HG02938 (cell line): Measurements from ENCODE around the gene GGA2.
"Not testable (repeated sequence)": the region's sequence is repeated elsewhere in the genome, so short reads cannot be mapped to it uniquely, and the experiment has no call there.

Experiments
- ATAC-seq: cut with Tn5 transposase; IDR thresholded peaks from one replicate; pipeline ENCODE4 v1.9.1; 2021; ENCODE audit warnings: mild to moderate bottlenecking, moderate library complexity; ENCODE audit not compliant: unreplicated experiment

GGA2 gene

DNA sequence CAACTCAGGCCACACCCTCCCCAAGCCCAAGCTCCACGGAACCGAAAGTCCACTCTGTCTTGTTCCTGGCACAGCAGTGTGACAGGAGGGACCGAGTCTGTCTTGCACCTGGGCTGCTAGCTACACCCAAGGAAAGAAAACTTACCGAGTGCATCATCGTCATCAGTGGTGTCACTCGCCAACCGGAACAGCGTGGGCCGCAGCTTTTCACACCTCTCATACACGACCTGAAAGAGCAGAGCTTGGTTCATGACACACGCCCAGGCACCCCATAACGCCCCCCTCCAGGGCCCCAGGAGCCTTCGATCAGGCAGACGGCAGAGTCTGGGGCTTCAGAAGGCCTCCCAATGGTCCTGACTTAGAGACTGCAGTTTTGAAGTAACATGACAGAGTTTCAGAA lies 27.5 kb downstream of the GGA2 start:
- ATAC-seq, result no peak

DNA sequence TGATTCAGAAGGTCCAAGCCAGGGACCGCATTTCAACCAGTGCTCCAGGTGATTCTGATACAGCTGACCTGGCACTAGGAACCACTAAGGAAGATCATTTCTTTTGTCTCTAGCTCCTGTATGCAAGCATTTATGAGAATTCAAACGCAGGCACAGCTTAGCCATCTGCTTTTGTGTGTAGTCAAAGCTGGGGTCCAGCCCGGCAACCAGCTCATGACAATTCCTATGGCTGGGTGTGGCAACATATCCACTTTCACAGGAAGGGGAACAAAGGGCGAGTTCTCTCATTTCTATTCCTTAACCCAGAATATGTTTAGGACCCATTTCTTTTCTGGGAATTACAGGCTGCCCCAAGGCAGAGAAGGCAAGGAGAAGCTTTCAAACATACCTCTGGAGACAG lies 30.0 kb downstream of the GGA2 start:
- no peak for ATAC-seq

DNA sequence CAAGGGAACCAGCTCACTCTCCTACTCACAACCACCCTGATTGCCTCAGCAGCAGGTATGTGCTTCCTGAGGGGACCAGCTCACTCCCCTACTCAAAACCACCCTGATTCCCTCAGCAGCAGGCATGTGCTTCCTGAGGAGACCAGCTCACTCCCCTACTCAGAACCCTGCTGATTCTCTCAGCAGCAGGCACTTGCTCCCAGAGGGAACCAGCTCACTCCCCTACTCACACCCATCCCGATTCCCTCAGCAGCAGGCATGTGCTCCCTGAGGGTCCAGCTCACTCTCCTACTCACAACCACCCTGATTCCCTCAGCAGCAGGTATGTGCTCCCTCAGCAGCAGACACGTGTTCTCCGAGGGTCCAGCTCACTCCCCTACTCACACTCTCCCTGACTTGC lies 31.2 kb downstream of the GGA2 start:
- ATAC-seq, result no peak

- ATAC-seq, result no peak
Measured at GRCh38 chr16:23478566-23478965, 31.7 kb downstream of the GGA2 start.

DNA sequence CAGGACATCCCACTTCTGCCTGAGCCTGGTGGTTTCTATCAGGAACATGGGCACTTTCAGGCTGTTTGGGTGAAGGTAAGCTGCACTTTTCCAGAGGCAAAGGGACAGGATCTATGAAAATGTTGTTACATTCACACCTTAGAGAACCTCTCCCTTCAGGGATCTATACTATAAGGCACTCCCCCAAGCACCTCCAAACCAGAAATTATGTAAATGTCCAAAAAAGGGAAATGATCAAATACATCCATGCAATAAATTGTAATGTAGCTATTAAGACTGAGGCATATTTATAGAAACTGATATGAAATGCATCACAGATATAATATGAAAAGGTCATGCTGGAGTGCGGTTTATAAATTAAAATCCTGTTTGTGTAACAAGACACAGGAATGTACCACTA lies 34.0 kb downstream of the GGA2 start:
- no peak for ATAC-seq

GRCh38 chr16:23469814-23470213 lies 40.5 kb downstream of the GGA2 start:
- ATAC-seq, result no peak

DNA sequence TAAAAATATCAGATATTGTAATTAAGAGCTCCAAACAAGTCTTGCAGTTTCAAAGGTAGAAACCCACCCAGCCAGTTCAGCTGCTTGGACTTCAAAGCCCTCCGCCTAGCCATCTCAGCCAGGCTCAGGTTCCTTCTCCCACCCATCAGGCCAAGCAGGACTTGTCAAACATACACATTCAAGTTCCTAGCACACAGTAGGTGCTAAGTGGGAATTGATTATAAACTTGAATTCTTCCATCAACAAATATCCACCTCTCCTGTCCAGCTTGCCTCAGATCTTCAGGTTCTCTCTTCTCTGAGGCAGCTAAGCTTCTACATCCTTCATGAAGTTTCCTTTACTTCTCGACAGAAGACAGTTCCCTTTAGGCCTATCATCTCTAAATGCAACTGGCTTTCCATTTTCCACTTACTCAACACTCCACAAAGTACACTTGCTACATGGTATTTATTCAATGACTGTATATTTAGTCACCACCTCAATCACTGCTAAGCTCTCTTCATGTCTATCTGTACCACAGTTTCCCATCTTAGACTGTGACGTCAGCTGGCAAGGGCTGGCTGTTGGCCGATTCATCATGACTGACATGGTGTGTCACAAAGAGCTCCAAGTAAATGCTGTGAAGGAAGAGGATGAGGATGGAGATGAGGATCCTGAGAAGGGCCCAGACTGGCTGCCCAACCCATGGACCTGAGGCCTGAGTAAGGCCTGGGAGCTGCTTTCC lies 44.0 kb downstream of the GGA2 start:
- ATAC-seq, result no peak

- no peak for ATAC-seq
Measured at GRCh38 chr16:23465179-23465578, 45.1 kb downstream of the GGA2 start.

GRCh38 chr16:23464196-23464595 lies 46.1 kb downstream of the GGA2 start:
- no peak for ATAC-seq

- ATAC-seq, result not testable (repeated sequence)
Measured at GRCh38 chr16:23462994-23463393, 47.3 kb downstream of the GGA2 start.

- ATAC-seq, result peak; percentile 21
Measured at GRCh38 chr16:23453338-23454052, 56.8 kb downstream of the GGA2 start.

DNA sequence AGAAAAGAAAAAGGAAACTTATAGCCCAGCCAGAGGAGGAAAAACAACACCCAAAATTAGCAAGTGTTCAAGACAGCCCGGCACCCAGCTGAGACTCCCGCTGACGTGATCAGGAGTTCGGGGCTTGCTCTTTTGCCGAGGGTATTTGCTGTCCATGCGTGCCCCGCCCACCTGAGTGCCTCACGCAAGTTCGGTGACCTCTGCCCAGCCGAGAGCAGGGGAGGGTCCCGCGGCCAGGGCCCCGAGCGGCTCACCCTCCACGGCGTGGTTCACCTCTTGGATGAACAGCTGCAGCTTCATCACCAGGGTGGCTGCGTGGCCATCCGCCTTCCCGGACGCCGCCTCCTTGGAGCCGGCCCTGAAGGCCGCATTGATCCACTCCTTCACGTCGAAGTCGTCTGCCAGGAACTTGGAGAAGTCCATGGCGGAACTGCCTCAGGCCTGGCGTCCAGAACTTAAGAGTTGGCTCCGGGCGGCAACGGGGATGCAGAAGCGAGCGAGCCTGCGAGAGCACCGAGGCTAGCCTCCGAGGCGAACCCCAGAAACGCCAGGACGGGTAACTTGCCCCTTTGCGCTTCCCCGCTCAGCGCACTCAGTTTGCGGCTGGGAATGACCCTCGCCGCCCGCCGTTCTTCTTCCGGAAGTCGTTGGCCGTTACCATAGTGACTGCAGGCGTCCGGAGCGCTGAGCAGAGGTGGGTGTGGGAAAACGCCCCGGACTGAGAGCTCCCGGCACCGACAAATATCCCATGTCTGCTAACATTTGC lies 57.5 kb downstream of the GGA2 start, which contains the start of gene COG7:
TSS of gene COG7 (minus strand) at position 618 of the 766 bp plus-strand sequence. CDS start at position 423, 195 bp downstream.
- peak; percentile 72 for ATAC-seq

DNA sequence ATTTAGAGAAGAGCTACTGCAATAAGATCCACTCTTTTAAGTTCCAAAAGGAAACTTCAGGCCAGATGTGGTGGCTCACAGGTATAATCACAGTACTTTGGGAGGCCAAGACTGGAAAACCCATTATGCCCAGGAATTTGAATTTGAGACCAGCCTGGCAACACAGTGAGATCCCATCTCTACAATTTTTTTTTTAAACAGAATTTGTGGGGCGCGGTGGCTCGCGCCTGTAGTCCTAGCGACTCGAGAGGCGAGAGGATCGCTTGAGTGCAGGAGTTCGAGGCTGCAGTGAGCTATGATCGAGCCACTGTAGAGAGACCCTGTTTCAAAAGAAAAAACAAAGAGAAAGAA lies 58.1 kb downstream of the GGA2 start:
- ATAC-seq, result no peak

- ATAC-seq, result no peak
Measured at GRCh38 chr16:23448392-23448791, 61.9 kb downstream of the GGA2 start.

- ATAC-seq, result not testable (repeated sequence)
Measured at GRCh38 chr16:23437542-23437941, 72.8 kb downstream of the GGA2 start.

GRCh38 chr16:23436951-23437350 lies 73.3 kb downstream of the GGA2 start:
- no peak for ATAC-seq

DNA sequence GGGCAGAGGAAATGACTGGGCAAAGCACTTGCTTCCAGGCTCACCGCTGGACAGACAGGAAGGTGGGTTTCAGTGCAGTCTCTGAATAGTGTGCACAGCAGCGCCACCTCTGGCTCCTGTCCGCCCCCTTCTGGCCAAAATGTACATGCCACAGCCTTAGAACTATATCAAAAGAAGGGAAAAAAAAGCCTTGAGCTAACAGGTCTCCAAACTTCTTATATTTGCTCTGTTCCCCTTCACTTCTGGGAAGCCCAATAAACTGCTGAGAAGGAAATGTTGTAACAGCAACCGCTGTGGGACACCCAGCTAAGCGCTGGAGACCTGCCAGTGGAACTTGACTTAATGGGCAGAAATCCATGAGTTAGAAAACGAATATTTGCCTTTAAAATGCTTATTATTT lies 74.8 kb downstream of the GGA2 start:
- no peak for ATAC-seq

DNA sequence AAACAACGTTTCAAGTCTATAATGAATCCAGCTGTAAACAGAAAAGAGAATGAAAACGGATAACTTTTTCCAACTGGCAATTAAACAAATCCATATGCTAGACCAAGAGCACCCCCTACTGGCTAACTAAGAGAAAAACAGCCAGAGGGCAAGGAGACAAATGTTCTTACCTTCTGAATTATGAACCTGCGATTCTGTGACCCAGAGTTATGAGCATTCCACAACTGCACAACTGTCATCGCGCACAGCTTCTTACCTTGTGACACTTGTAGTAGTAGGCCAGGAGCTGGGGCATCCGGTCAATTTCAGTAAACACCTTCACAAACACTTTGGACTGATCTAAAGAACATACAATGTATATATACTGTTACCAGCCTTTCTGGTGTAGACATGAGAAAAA lies 75.9 kb downstream of the GGA2 start:
- ATAC-seq, result no peak

GRCh38 chr16:23433261-23433920 lies 76.9 kb downstream of the GGA2 start:
- no peak for ATAC-seq

DNA sequence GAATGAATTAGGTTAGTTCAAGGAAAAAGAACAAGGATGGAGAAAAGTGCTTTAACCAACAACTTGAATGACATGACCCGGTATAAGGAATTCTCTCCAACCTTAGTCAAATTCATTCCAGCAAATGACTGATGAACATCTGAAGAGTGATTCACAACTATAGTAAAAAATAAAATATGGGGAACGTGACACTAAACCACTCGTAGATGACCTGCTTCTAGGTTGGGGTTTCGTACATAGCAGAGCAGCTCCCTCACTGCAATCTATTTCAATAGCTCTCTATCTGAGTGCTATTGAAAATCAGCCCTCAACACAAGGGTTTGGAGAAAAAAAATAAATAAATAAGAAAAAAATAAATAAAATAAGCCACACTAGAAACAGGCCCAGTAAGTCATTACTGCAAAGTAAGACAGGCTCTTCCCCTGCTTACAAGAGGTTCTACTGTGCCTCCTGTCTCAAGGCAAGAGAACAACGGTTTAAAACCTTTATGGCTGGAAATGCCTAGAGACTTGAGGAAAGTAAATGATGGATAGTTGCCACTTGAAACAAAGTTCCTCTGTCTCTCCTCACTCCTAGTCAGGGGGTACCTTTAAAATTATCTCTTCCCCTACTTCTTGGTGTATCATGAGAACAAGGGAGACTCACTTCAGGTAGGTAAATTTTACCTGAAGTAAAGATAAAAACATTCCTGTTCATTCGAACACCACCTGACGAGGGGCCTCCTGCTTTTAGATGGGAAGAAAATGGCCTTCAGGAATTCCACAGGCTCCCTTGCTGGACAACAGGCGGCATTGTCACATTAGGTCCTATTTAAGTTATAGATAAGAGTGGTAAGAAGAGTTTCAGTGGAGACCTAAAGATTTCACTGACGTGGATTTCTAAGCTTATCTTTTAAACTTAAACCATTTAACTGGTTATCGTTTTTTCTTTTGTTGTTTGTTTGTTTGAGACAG lies 77.8 kb downstream of the GGA2 start:
- ATAC-seq, result no peak
